AG04450 (cell line): ENCODE measurements around the gene PPIC. TPM values are rescaled to one million over a fixed set of nuclear protein-coding genes. Genes with fewer than 3 reads are reported as not detected.

Experiments
- CTCF ChIA-PET: fragments of 300-600, 350-600 bp; formaldehyde crosslinking; extraction: SDS; loops from one replicate; lab custom pipeline; 2022; ENCODE audit warnings: antibody characterized with exemption, inconsistent platforms; lab: Charles Lee
- POLR2A ChIA-PET: fragments of 350-600 bp; formaldehyde crosslinking; extraction: SDS; loops from one replicate; lab custom pipeline; 2021; ENCODE audit warnings: antibody characterized with exemption, inconsistent platforms; lab: Yijun Ruan, JAX
- DNase-seq: peaks from one replicate; pipeline ENCODE4 v3.0.0-alpha.2; 2011; ENCODE audit warnings: low read depth, low spot score
- H3K27ac ChIP-seq: one replicate; pipeline ENCODE4 v1.5.1; 2012; ENCODE audit warnings: low read depth, low read length, control low read depth
- H3K27me3 ChIP-seq: one replicate; pipeline ENCODE4 v1.6.0; 2012; ENCODE audit warnings: low read length; ENCODE audit not compliant: control insufficient read depth, insufficient read depth
- H3K4me3 ChIP-seq: 2 replicates; pipeline ENCODE4 v1.5.1; 2011; ENCODE audit warnings: mild to moderate bottlenecking, low read depth, low read length, control low read depth
- H3K9me3 ChIP-seq: 2 replicates; pipeline ENCODE4 v1.5.1; 2012; ENCODE audit warnings: low read length; ENCODE audit not compliant: control insufficient read depth, insufficient read depth
- CTCF ChIP-seq: IDR thresholded peaks from 2 replicates; pipeline ENCODE4 v1.5.1; 2011; ENCODE audit warnings: low read depth, low read length, control low read depth, inconsistent platforms
- polyA plus RNA-seq: library from polyadenylated mRNA; depleted of rRNA; stranded (reverse); fragments of >200 nt; gene quantifications from 2 replicates; pipeline ENCODE4 v1.2.3, GENCODE V29; 2011

Gene PPIC
- polyA plus RNA-seq, 1 experiment, result 56.0 TPM

- no peaks in the 10 kb centered on the region for H3K9me3 ChIP-seq
- no peaks in the 10 kb centered on the region for H3K27me3 ChIP-seq
- no peak for DNase-seq
- ChIA-PET POLR2A (no interaction called here), CTCF (interaction anchor here (0.9 kb wide), 1 partner anchor 297 kb away, joined by 3 read pairs; no protein-coding TSS in a partner anchor)
- no peak overlapping the region for H3K4me3 ChIP-seq
- no peak for TF ChIP-seq CTCF
- no peak overlapping the region for H3K27ac ChIP-seq
Observed at GRCh38 chr5:123000731-123001130, 35.8 kb downstream of the PPIC start.

GRCh38 chr5:122999947-123000563, 36.5 kb downstream of the PPIC start:
- Histone ChIP-seq H3K27ac (no peak overlapping the region), H3K9me3 (no peaks in the 10 kb centered on the region), H3K4me3 (no peak overlapping the region), H3K27me3 (no peaks in the 10 kb centered on the region)
- CTCF ChIA-PET, result interaction anchor here (0.9 kb wide), 1 partner anchor 296 kb away, joined by 3 read pairs; no protein-coding TSS in a partner anchor
- POLR2A ChIA-PET, result no interaction called here
- DNase-seq, result no peak
- peak; percentile 25; the same call in 1 of the 2 replicates for TF ChIP-seq CTCF

GRCh38 chr5:122997294-122997693, 39.2 kb downstream of the PPIC start:
- POLR2A ChIA-PET, result no interaction called here

GRCh38 chr5:122996091-122996490, 40.4 kb downstream of the PPIC start:
- H3K27ac ChIP-seq, result no peak overlapping the region
- ChIA-PET CTCF (no interaction called here), POLR2A (no interaction called here)
- no peak for DNase-seq
- H3K9me3 ChIP-seq, result no peaks in the 10 kb centered on the region
- H3K27me3 ChIP-seq, result no peaks in the 10 kb centered on the region
- H3K4me3 ChIP-seq, result no peak overlapping the region
- no peak for TF ChIP-seq CTCF

More at GRCh38 chr5:122997294-122997693, 39.2 kb downstream of the PPIC start:
- no peaks in the 10 kb centered on the region for H3K27me3 ChIP-seq
- CTCF ChIA-PET, result no interaction called here
- H3K9me3 ChIP-seq, result no peaks in the 10 kb centered on the region
- DNase-seq, result no peak
- no peak for TF ChIP-seq CTCF
- no peak overlapping the region for H3K4me3 ChIP-seq
- no peak overlapping the region for H3K27ac ChIP-seq

DNA sequence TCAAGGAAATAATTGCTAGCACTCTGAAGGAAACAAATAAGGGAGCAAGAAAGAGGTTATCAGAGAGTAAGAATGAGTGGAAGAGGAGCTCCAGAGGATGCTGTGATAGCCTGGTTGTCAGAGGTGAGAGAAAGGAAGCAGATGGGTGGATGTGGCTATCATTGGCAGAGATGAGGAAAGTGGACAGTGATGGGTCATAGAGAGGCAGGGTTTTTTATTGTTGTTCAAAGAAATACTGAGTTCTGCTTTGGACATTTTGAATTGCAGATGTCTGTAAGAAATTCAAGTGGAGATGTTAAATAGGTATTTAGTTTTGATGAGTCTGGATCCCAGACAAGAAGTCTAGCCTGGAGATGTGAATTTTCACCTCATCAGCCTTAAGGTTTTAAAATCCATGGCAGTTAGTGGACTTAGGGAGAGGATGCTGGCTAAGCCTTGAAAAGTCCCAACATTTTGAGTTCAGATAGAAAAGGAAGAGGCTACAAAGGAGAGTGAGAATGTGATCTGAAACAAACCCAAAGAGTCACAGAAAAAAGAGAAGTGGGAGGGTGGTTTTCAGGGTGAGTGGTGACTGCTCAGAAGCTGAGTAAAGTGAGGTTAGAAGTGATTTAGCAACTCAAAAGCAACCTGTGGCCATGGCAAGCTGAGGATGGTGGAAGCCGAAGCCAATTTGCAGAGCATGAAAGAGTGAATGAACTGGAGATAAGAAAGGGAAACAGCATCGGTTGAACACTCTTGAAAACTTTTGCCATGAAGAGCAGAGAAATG, 50.4 kb downstream of the PPIC start:
- no peaks in the 10 kb centered on the region for H3K9me3 ChIP-seq
- no peak overlapping the region for H3K4me3 ChIP-seq
- no peak overlapping the region for H3K27ac ChIP-seq
- DNase-seq, result no peak
- POLR2A ChIA-PET, result no interaction called here
- no peaks in the 10 kb centered on the region for H3K27me3 ChIP-seq
- no peak for TF ChIP-seq CTCF
- CTCF ChIA-PET, result interaction anchor here (1.0 kb wide), 1 partner anchor 9 kb away, joined by 3 read pairs; no protein-coding TSS in a partner anchor
